Jurkat, Clone E6-1 (cell line): ENCODE data around the gene TXNL4A.

Experiments used
- DNase-seq: peaks from one replicate; pipeline ENCODE4 v3.0.0-alpha.2; 2011; ENCODE audit warnings: low read depth, low spot score
- H3K4me3 ChIP-seq: 2 replicates; pipeline ENCODE4 v1.5.1; 2011; ENCODE audit warnings: mild to moderate bottlenecking, low read length, control low read depth, moderate library complexity

TXNL4A gene

GRCh38 chr18:79952456-79952995 lies 35.8 kb downstream of the TXNL4A start:
- H3K4me3 ChIP-seq, result peak overlapping the region; percentile 59; the same call in 1 of the 2 replicates
- DNase-seq, result no peak

GRCh38 chr18:79951545-79952455 lies 36.6 kb downstream of the TXNL4A start, which contains the start of gene SLC66A2:
SLC66A2 (minus strand) TSS chr18:79951653; CDS start chr18:79950926, 727 bp downstream.
- peak; percentile 63 for DNase-seq

GRCh38 chr18:79950515-79951341 lies 37.6 kb downstream of the TXNL4A start:
- H3K4me3 ChIP-seq, result peak overlapping the region; percentile 47
- DNase-seq, result no peak

More at GRCh38 chr18:79951545-79952455, 36.6 kb downstream of the TXNL4A start, which contains the start of gene SLC66A2:
- H3K4me3 ChIP-seq, result peak within 1 kb of the TSS; percentile 59

- no peak for DNase-seq
- peak overlapping the region; percentile 47 for H3K4me3 ChIP-seq
Measured at GRCh38 chr18:79949697-79950487, 38.5 kb downstream of the TXNL4A start.

- no peak overlapping the region for H3K4me3 ChIP-seq
- no peak for DNase-seq
Measured at GRCh38 chr18:79948719-79949411, 39.5 kb downstream of the TXNL4A start.

- no peak overlapping the region for H3K4me3 ChIP-seq
Measured at GRCh38 chr18:79947881-79948610, 40.3 kb downstream of the TXNL4A start.

GRCh38 chr18:79947054-79947755 lies 41.2 kb downstream of the TXNL4A start:
- no peak for DNase-seq

More at GRCh38 chr18:79947881-79948610, 40.3 kb downstream of the TXNL4A start:
- no peak for DNase-seq

GRCh38 chr18:79945118-79946042 lies 43.0 kb downstream of the TXNL4A start:
- DNase-seq, result no peak
- H3K4me3 ChIP-seq, result no peak overlapping the region

More at GRCh38 chr18:79947054-79947755, 41.2 kb downstream of the TXNL4A start:
- no peak overlapping the region for H3K4me3 ChIP-seq

GRCh38 chr18:79944746-79945117 lies 43.6 kb downstream of the TXNL4A start:
- no peak for DNase-seq
- no peak overlapping the region for H3K4me3 ChIP-seq

GRCh38 chr18:79944126-79944731 lies 44.1 kb downstream of the TXNL4A start:
- no peak overlapping the region for H3K4me3 ChIP-seq
- DNase-seq, result peak; percentile 77

- DNase-seq, result no peak
- H3K4me3 ChIP-seq, result no peak overlapping the region
Measured at GRCh38 chr18:79943608-79944125, 44.7 kb downstream of the TXNL4A start.

- DNase-seq, result no peak
- H3K4me3 ChIP-seq, result no peak overlapping the region
Measured at GRCh38 chr18:79942786-79943607, 45.4 kb downstream of the TXNL4A start.

- no peak overlapping the region for H3K4me3 ChIP-seq
- DNase-seq, result no peak
Measured at GRCh38 chr18:79942211-79942610, 46.2 kb downstream of the TXNL4A start.

GRCh38 chr18:79941473-79942119 lies 46.8 kb downstream of the TXNL4A start:
- H3K4me3 ChIP-seq, result no peak overlapping the region
- DNase-seq, result no peak
